Neuronal stem cell (in vitro differentiated cells): ENCODE data around the gene ANKH.

Experiments
- DNase-seq: peaks from one replicate; pipeline ENCODE4 v3.0.0-alpha.2; 2013; ENCODE audit warnings: low spot score
- H2AFZ ChIP-seq: one replicate; pipeline ENCODE4 v1.6.1; 2013; ENCODE audit warnings: mild to moderate bottlenecking, low read length, inconsistent platforms
- H2AK5ac ChIP-seq: 2 replicates; pipeline ENCODE4 v1.6.1; 2013; ENCODE audit warnings: low read depth, mild to moderate bottlenecking, inconsistent platforms, low read length, moderate library complexity, mixed read lengths
- H2BK120ac ChIP-seq: 2 replicates; pipeline ENCODE4 v1.6.1; 2013; ENCODE audit warnings: low read depth, mild to moderate bottlenecking, inconsistent platforms, low read length, moderate library complexity, mixed read lengths
- H2BK12ac ChIP-seq: one replicate; pipeline ENCODE4 v1.6.1; 2013; ENCODE audit warnings: low read length, inconsistent platforms
- H2BK15ac ChIP-seq: 2 replicates; pipeline ENCODE4 v1.6.1; 2013; ENCODE audit warnings: mild to moderate bottlenecking, low read length, inconsistent platforms, mixed read lengths
- H2BK5ac ChIP-seq: one replicate; pipeline ENCODE4 v1.6.1; 2013; ENCODE audit warnings: inconsistent platforms, mild to moderate bottlenecking, low read length, moderate library complexity
- H3K14ac ChIP-seq: one replicate; pipeline ENCODE4 v1.6.1; 2013; ENCODE audit warnings: low read length, inconsistent platforms
- H3K18ac ChIP-seq: 2 replicates; pipeline ENCODE4 v1.6.1; 2013; ENCODE audit warnings: low read length, inconsistent platforms
- H3K23ac ChIP-seq: 2 replicates; pipeline ENCODE4 v1.6.1; 2013; ENCODE audit warnings: low read depth, mild to moderate bottlenecking, mixed read lengths, low read length, inconsistent platforms; ENCODE audit not compliant: poor library complexity
- H3K27ac ChIP-seq: replicated peaks from 3 replicates; pipeline ENCODE4 v1.5.1; 2013; ENCODE audit warnings: low read length, inconsistent platforms
- H3K27me3 ChIP-seq, 3 experiments: 2 replicates each; pipeline ENCODE4 v1.6.1; 2013; ENCODE audit warnings: low read length in 3 of 3, mild to moderate bottlenecking in 2 of 3, inconsistent platforms in 1 of 3, low read depth in 1 of 3, mixed read lengths in 1 of 3, moderate library complexity in 1 of 3; ENCODE audit not compliant: control insufficient read depth in 3 of 3, insufficient read depth in 3 of 3
- H3K36me3 ChIP-seq, 2 donors: replicated peaks in 1 of 2; 2 replicates each; pipeline ENCODE4 v1.6.1; 2013; ENCODE audit warnings: low read length in 2 of 2; ENCODE audit not compliant: control insufficient read depth in 2 of 2, insufficient read depth in 2 of 2
- H3K4ac ChIP-seq: 2 replicates; pipeline ENCODE4 v1.6.1; 2013; ENCODE audit warnings: inconsistent platforms, mild to moderate bottlenecking, low read length, moderate library complexity
- H3K4me1 ChIP-seq, 2 donors: 1 replicate in 1 of 2; 2 replicates in 1 of 2; pipeline ENCODE4 v1.6.1; 2013; ENCODE audit warnings: low read length in 2 of 2, low read depth in 1 of 2; ENCODE audit not compliant: control insufficient read depth in 2 of 2, insufficient read depth in 1 of 2
- H3K4me2 ChIP-seq: one replicate; pipeline ENCODE4 v1.6.1; 2013; ENCODE audit warnings: mild to moderate bottlenecking, low read length, inconsistent platforms; ENCODE audit not compliant: insufficient read depth, poor library complexity, severe bottlenecking
- H3K4me3 ChIP-seq, 2 donors: 2 replicates each; pipeline ENCODE4 v1.5.1; 2013; ENCODE audit warnings: low read length in 2 of 2, mild to moderate bottlenecking in 2 of 2, inconsistent platforms in 1 of 2, moderate library complexity in 1 of 2
- H3K79me1 ChIP-seq: one replicate; pipeline ENCODE4 v1.6.1; 2013; ENCODE audit warnings: low read depth, mild to moderate bottlenecking, inconsistent platforms, low read length, moderate library complexity
- H3K9ac ChIP-seq: one replicate; pipeline ENCODE4 v1.6.1; 2013; ENCODE audit warnings: mild to moderate bottlenecking, low read depth, low read length, inconsistent platforms; ENCODE audit not compliant: poor library complexity
- H3K9me3 ChIP-seq, 2 donors: replicated peaks in 1 of 2; 2 replicates each; pipeline versions ENCODE3 to v1.6.1; 2013; ENCODE audit warnings: low read length in 2 of 2, mild to moderate bottlenecking in 2 of 2, inconsistent platforms in 1 of 2, low read depth in 1 of 2, mixed read lengths in 1 of 2, moderate library complexity in 1 of 2; ENCODE audit not compliant: control insufficient read depth in 2 of 2, insufficient read depth in 1 of 2
- H4K8ac ChIP-seq: one replicate; pipeline ENCODE4 v1.6.1; 2013; ENCODE audit warnings: low read depth, mild to moderate bottlenecking, inconsistent platforms, low read length, moderate library complexity
- H4K91ac ChIP-seq: one replicate; pipeline ENCODE4 v1.6.1; 2013; ENCODE audit warnings: low read length, low read depth, mild to moderate bottlenecking, inconsistent platforms; ENCODE audit not compliant: poor library complexity
- WGBS, 2 donors: extraction: QIAGEN DNeasy Blood & Tissue Kit; methylation state at CpG; one replicate each; pipeline ENCODE4 v1.1.7; 2013; ENCODE audit warnings: missing lambda C conversion rate in 2 of 2, mixed read lengths in 1 of 2; ENCODE audit not compliant: insufficient read length in 2 of 2, insufficient replicate concordance in 1 of 2; ENCODE audit errors: extremely low coverage in 2 of 2; 5-methylcytosine and 5-hydroxymethylcytosine counted together

The ANKH gene

DNA sequence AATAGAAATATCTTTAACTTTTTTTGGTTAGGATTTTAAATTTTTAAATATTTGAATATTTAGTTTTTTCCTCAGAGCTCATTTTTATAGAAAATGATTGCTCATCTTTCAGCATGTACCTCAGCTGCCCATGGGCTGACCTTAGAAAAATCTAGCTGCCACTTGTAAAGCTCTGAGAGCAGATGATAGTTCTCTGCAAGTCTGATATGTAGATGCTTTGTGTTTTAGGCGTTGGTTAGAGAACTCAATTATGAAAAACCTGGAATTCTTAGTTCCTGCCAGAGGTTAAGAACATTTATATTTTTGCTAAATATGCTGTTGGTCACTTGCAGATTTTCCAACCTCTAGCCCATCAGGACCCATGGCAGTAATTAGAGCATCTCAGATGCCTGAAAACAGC is 192.0 kb downstream of the ANKH start:
- H3K18ac ChIP-seq, result no peak overlapping the region
- H3K9me3 ChIP-seq, result no peaks in the 10 kb centered on the region
- H2BK12ac ChIP-seq, result no peak overlapping the region
- H3K4me2 ChIP-seq, result no peak overlapping the region
- DNase-seq, result no peak
- H2BK5ac ChIP-seq, result no peak overlapping the region
- H2AFZ ChIP-seq, result no peak overlapping the region
- H3K27ac ChIP-seq, result no peak overlapping the region
- no peak overlapping the region for H2BK15ac ChIP-seq
- H3K4ac ChIP-seq, result no peak overlapping the region
- no peak overlapping the region for H2AK5ac ChIP-seq
- H3K79me1 ChIP-seq, result peaks cover 5% of the 10 kb centered on the region
- H3K9ac ChIP-seq, result no peak overlapping the region
- H3K27me3 ChIP-seq, result no peaks in the 10 kb centered on the region
- H3K36me3 ChIP-seq, result peaks cover 13 to 93% of the 10 kb centered on the region in 2 donors
- H4K8ac ChIP-seq, result no peak overlapping the region
- H3K4me1 ChIP-seq, result peaks cover 0 to 4% of the 10 kb centered on the region in 2 donors
- no peak overlapping the region for H3K14ac ChIP-seq
- no peak overlapping the region for H4K91ac ChIP-seq
- no CpG with 5 or more reads among the region's 1 CpG for WGBS, 2 donors
- no peak overlapping the region for H3K23ac ChIP-seq
- no peak overlapping the region for H2BK120ac ChIP-seq
- H3K4me3 ChIP-seq, result no peak overlapping the region

DNA sequence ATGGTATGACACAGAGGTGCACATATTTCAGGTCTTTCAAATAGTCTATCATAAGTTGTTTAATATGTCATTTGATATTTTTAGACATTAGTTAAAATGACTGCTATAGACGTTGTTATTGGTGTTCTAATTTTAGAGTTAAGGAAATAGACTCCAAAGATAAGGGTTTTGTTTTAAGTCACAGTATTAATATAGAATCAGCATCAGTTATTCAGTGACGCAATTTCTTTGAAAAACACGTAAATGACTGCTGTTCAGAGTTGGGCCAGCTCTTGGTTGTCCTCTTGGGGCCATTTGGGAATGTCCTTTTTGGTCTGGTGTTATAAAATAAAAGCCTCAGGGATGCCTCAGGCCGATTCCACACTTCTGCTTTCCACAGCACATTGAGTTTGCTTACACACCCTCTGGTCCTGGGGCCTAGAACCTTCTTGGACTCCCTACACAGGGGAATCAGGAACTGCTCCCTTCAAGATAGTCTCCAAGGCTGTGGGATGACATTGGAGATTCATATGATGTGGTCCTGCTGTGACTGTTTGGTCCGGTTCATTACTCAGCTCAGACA is 192.7 kb downstream of the ANKH start:
- Histone ChIP-seq H2BK12ac (no peak overlapping the region), H3K4me2 (no peak overlapping the region), H3K79me1 (peaks cover 5% of the 10 kb centered on the region), H3K23ac (no peak overlapping the region), H3K27ac (no peak overlapping the region), H3K18ac (no peak overlapping the region), H2AK5ac (no peak overlapping the region), H4K8ac (no peak overlapping the region), H2BK120ac (no peak overlapping the region), H4K91ac (no peak overlapping the region), H3K4me1 (peaks cover 0 to 5% of the 10 kb centered on the region in 2 donors), H3K36me3 (peaks cover 11 to 93% of the 10 kb centered on the region in 2 donors), H3K27me3 (no peaks in the 10 kb centered on the region), H3K9ac (no peak overlapping the region), H3K14ac (no peak overlapping the region), H2AFZ (no peak overlapping the region), H3K9me3 (no peaks in the 10 kb centered on the region), H2BK15ac (no peak overlapping the region), H2BK5ac (no peak overlapping the region), H3K4ac (no peak overlapping the region), H3K4me3 (no peak overlapping the region)
- DNase-seq, result no peak
- WGBS, 2 donors, result no CpG with 5 or more reads among the region's 5 CpGs

GRCh38 chr5:14676320-14676719 is 195.3 kb downstream of the ANKH start:
- Histone ChIP-seq H3K4me3 (peak overlapping the region in 1 of 2 donors; percentile 27), H2AK5ac (no peak overlapping the region), H2AFZ (no peak overlapping the region), H3K27me3 (no peaks in the 10 kb centered on the region), H2BK5ac (no peak overlapping the region), H3K4me1 (peaks cover 0 to 5% of the 10 kb centered on the region in 2 donors), H3K14ac (no peak overlapping the region), H3K18ac (no peak overlapping the region), H3K4ac (no peak overlapping the region), H3K4me2 (no peak overlapping the region), H4K8ac (no peak overlapping the region), H3K36me3 (peaks cover 7 to 71% of the 10 kb centered on the region in 2 donors), H4K91ac (no peak overlapping the region), H2BK12ac (no peak overlapping the region), H3K9me3 (no peaks in the 10 kb centered on the region), H3K27ac (no peak overlapping the region), H3K9ac (no peak overlapping the region), H3K23ac (no peak overlapping the region), H3K79me1 (peaks cover 5% of the 10 kb centered on the region), H2BK120ac (no peak overlapping the region), H2BK15ac (no peak overlapping the region)
- WGBS, 2 donors, result no CpG with 5 or more reads among the region's 3 CpGs
- no peak for DNase-seq

DNA sequence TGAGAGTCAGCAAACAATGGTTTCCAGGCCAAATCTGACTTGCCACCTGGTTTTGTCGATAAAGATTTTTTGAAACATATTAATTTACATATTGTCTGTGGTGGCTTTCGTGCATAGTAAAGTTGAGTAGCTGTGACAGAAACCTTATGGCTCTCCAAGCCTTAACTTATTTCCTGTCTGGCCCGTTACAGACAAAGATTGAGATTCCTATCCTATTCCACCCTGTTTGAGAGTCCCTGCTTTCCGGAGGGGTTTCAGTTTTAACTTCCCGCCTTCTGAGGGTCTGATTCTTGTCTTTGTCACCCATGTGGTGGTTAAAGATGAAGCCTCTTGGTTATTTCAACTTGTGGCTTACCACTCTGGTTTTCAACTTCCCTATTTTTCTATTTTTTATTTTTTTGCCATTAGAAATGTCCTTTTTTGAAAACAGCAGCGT is 195.7 kb downstream of the ANKH start:
- Histone ChIP-seq H3K14ac (no peak overlapping the region), H3K4me3 (no peak overlapping the region), H2BK15ac (no peak overlapping the region), H2BK12ac (no peak overlapping the region), H3K27ac (no peak overlapping the region), H2AFZ (no peak overlapping the region), H4K8ac (no peak overlapping the region), H2BK5ac (no peak overlapping the region), H3K36me3 (peaks cover 6 to 66% of the 10 kb centered on the region in 2 donors), H3K9me3 (no peaks in the 10 kb centered on the region), H3K79me1 (peaks cover 5% of the 10 kb centered on the region), H3K4me1 (peaks cover 0 to 5% of the 10 kb centered on the region in 2 donors), H3K9ac (no peak overlapping the region), H3K4ac (no peak overlapping the region), H2BK120ac (no peak overlapping the region), H3K4me2 (no peak overlapping the region), H4K91ac (no peak overlapping the region), H3K18ac (no peak overlapping the region), H2AK5ac (no peak overlapping the region), H3K23ac (no peak overlapping the region), H3K27me3 (no peaks in the 10 kb centered on the region)
- WGBS, 2 donors, result no CpG with 5 or more reads among the region's 6 CpGs
- no peak for DNase-seq
